Panc1 (cell line): ENCODE measurements around the gene COL5A2.

Experiments used
- CTCF ChIP-seq: fragments of 450-650 bp; IDR thresholded peaks from 2 replicates; pipeline ENCODE4 v1.5.1; 2017; ENCODE audit warnings: mild to moderate bottlenecking
- POLR2AphosphoS5 ChIP-seq: IDR thresholded peaks from 2 replicates; pipeline ENCODE4 v1.6.1; 2012; ENCODE audit warnings: mild to moderate bottlenecking, low read depth, low read length, moderate library complexity
- TCF7L2 ChIP-seq: IDR thresholded peaks from 2 replicates; pipeline ENCODE4 v1.6.1; 2011; ENCODE audit warnings: mild to moderate bottlenecking, low read depth, low read length, inconsistent platforms

- TF ChIP-seq TCF7L2 (no peak), CTCF (no peak), POLR2AphosphoS5 (no peak)
Observed at GRCh38 chr2:189144700-189145211, 34.8 kb downstream of the COL5A2 start.
